DND-41 (cell line): ENCODE measurements around the gene MYBBP1A.

Source experiments
- CTCF ChIP-seq: IDR thresholded peaks from 2 replicates; pipeline ENCODE4 v1.5.1; 2012; ENCODE audit warnings: borderline replicate concordance, low read length, moderate library complexity, mild to moderate bottlenecking; ENCODE audit not compliant: poor library complexity, severe bottlenecking; ENCODE audit errors: extremely low read depth
- EZH2 ChIP-seq: IDR thresholded peaks from 3 replicates; pipeline ENCODE4 v1.6.1; 2012; ENCODE audit warnings: borderline replicate concordance, low read depth, mild to moderate bottlenecking, moderate library complexity, low read length, inconsistent platforms; ENCODE audit not compliant: severe bottlenecking

- TF ChIP-seq CTCF (peak; percentile 29), EZH2 (no peak)
Measured at GRCh38 chr17:4551141-4551540, 4.0 kb downstream of the MYBBP1A start.
